ENCODE data around the gene FANCD2OS. TPM values are rescaled to one million over a fixed set of nuclear protein-coding genes. Genes with fewer than 3 reads are reported as not detected.

Gene FANCD2OS
- total and polyA plus RNA-seq, 2 donors (not counting 3 experiments of a cell fraction or from before 2014, with no cell fraction given), result not detected

- no peak overlapping the region for H3K4me3 ChIP-seq (replicated peaks in 1 of 3; ENCODE audit: insufficient read depth in 1 of 3, low read depth in 1 of 3, low read length in 3 of 3)
- no peak for FAIRE-seq
- ChIA-PET POLR2A (interaction anchor here (0.6 kb wide), 2 partner anchors 86 to 106 kb away, joined by 3 to 4 read pairs; no protein-coding TSS in a partner anchor), CTCF (interaction anchor here (1.0 kb wide), 1 partner anchor 8 kb away, joined by 3 read pairs; no protein-coding TSS in a partner anchor)
- H3K79me2 ChIP-seq (ENCODE audit: control insufficient read depth, insufficient read depth, low read length), result no peaks in the 10 kb centered on the region
- no peak overlapping the region for H3K9ac ChIP-seq (replicated peaks; ENCODE audit: extremely low read depth, insufficient read depth, low read length)
- no peaks in the 10 kb centered on the region for H3K9me1 ChIP-seq (replicated peaks; ENCODE audit: control insufficient read depth, extremely low read depth, insufficient read depth, low read length)
- H3K4me2 ChIP-seq (ENCODE audit: insufficient read depth, low read length), result no peak overlapping the region
- no peak for DNase-seq (ENCODE audit: low read depth, low spot score)
- no peaks in the 10 kb centered on the region for H4K20me1 ChIP-seq (replicated peaks; ENCODE audit: control insufficient read depth, extremely low read depth, insufficient read depth, low read length)
- H3K4me1 ChIP-seq (ENCODE audit: control insufficient read depth, extremely low read depth, insufficient read depth, low read length), result no peaks in the 10 kb centered on the region
- H2AFZ ChIP-seq (ENCODE audit: low read depth, low read length), result no peak overlapping the region
- TF ChIP-seq EZH2 (IDR thresholded peaks at IDR 0.05; ENCODE audit: borderline replicate concordance, low read depth, low read length, severe bottlenecking), result no peak
- H3K27me3 ChIP-seq (ENCODE audit: control insufficient read depth in 2 of 2, insufficient read depth in 2 of 2, low read length in 2 of 2), result no peaks in the 10 kb centered on the region
- H3K27ac ChIP-seq (ENCODE audit: insufficient read depth, low read depth, low read length), result no peak overlapping the region
- H3K9me3 ChIP-seq (replicated peaks; ENCODE audit: control insufficient read depth, insufficient read depth, low read length), result no peaks in the 10 kb centered on the region
- BruUV-seq (replicated peaks), result no TSS peak
- intact Hi-C loops (cut with micrococcal nuclease) (no loop called here), dilution Hi-C loops (cut with MboI; ENCODE audit: extremely low pct_ligation_motif_present, low sequenced_read_pairs) (no loop called here)
- H3K36me3 ChIP-seq (ENCODE audit: control insufficient read depth in 2 of 2, extremely low read depth in 1 of 2, insufficient read depth in 2 of 2, low read length in 2 of 2), result peaks cover 5 to 13% of the 10 kb centered on the region in 2 experiments
These were observed 47.0 kb upstream of the FANCD2OS start for GRCh38 chr3:10155123-10155472.

DNA sequence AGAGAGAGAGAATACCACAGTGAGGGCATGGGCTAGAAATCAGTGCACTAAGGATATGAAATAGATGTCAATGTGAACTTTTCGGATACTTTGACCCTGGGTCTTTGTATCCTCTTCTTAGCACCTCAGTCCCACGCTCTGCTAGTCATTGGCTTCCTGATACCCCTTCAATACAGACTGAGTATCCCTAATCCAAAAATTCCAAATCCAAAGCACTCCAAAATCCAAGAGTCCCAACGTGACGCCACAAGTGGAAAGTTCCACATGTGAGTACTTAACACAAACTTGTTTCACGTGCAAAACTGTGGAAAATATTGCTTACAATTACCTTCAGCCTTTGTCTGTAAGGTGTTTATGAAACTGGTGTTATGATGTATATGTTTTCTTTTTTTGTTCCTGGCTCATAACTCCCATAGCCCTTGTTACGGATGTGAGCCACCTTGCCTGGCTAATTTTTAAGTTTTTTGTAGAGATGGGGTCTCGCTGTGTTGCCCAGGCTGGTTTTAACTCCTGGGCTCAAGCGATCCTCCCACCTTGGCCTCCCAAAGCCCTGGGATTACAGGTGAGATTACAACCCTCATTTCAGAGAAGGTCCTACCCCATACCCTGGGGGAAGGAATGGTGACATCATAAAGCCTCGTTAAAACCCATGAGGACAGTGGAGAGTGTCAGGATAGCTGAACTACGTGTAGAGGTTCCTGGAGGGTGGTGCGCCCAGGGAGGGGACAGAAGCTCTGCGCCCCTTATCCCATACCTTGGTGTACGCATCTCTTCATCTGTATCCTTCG lies 46.5 kb upstream of the FANCD2OS start:
- Histone ChIP-seq H3K9ac (replicated peaks; ENCODE audit: extremely low read depth, insufficient read depth, low read length) (no peak overlapping the region), H3K27ac (ENCODE audit: insufficient read depth, low read depth, low read length) (no peak overlapping the region), H2AFZ (ENCODE audit: low read depth, low read length) (no peak overlapping the region), H3K4me3 (replicated peaks in 1 of 3; ENCODE audit: insufficient read depth in 1 of 3, low read depth in 1 of 3, low read length in 3 of 3) (no peak overlapping the region), H3K9me1 (replicated peaks; ENCODE audit: control insufficient read depth, extremely low read depth, insufficient read depth, low read length) (no peaks in the 10 kb centered on the region), H3K4me1 (ENCODE audit: control insufficient read depth, extremely low read depth, insufficient read depth, low read length) (no peaks in the 10 kb centered on the region), H3K4me2 (ENCODE audit: insufficient read depth, low read length) (no peak overlapping the region), H3K9me3 (replicated peaks; ENCODE audit: control insufficient read depth, insufficient read depth, low read length) (no peaks in the 10 kb centered on the region), H4K20me1 (replicated peaks; ENCODE audit: control insufficient read depth, extremely low read depth, insufficient read depth, low read length) (no peaks in the 10 kb centered on the region), H3K36me3 (ENCODE audit: control insufficient read depth in 2 of 2, extremely low read depth in 1 of 2, insufficient read depth in 2 of 2, low read length in 2 of 2) (peaks cover 10 to 13% of the 10 kb centered on the region in 2 experiments), H3K79me2 (ENCODE audit: control insufficient read depth, insufficient read depth, low read length) (no peaks in the 10 kb centered on the region), H3K27me3 (ENCODE audit: control insufficient read depth in 2 of 2, insufficient read depth in 2 of 2, low read length in 2 of 2) (no peaks in the 10 kb centered on the region)
- TF ChIP-seq GATA2 (IDR thresholded peaks at IDR 0.05; ENCODE audit: insufficient read depth, insufficient read length, low read depth, low read length) (no peak), MYC (IDR thresholded peaks at IDR 0.05; ENCODE audit: low read depth, low read length) (no peak), POLR2AphosphoS5 (IDR thresholded peaks at IDR 0.05; ENCODE audit: insufficient read depth, low read depth, low read length) (no peak), FOS (IDR thresholded peaks at IDR 0.05; ENCODE audit: borderline replicate concordance, insufficient read depth, low read length) (no peak), CTCF (IDR thresholded peaks at IDR 0.05; ENCODE audit: extremely low read depth in 1 of 2, insufficient read depth in 1 of 2, low read depth in 1 of 2, low read length in 2 of 2) (no peak), JUN (IDR thresholded peaks at IDR 0.05; ENCODE audit: borderline replicate concordance, insufficient read depth, insufficient read length, low read depth) (no peak)
- dilution Hi-C loops (cut with MboI; ENCODE audit: extremely low pct_ligation_motif_present, low sequenced_read_pairs) (no loop called here), intact Hi-C loops (cut with micrococcal nuclease) (no loop called here)
- no TSS peak for BruUV-seq (replicated peaks)
- FAIRE-seq (no peak), DNase-seq (ENCODE audit: low read depth, low spot score) (no peak)
- CTCF ChIA-PET, result interaction anchor here (1.0 to 1.2 kb wide), 3 partner anchors 9 to 11 kb away, joined by 3 to 5 read pairs (median 3); partner anchors contain the start of gene IRAK2
- POLR2A ChIA-PET, result interaction anchor here (0.6 to 0.7 kb wide), 2 partner anchors 71 to 107 kb away, joined by 3 read pairs; no protein-coding TSS in a partner anchor
